Glutamatergic neuron (in vitro differentiated cells): ENCODE results near the gene TMEM132C. TPM values are rescaled to one million over a fixed set of nuclear protein-coding genes. Genes with fewer than 3 reads are reported as not detected.

Experiments used
- DNase-seq: peaks from one replicate; pipeline ENCODE4 v3.0.0; 2022
- H3K27ac Mint-ChIP-seq: one replicate; pipeline ENCODE4 v1.8.0; 2020; ENCODE audit warnings: mild to moderate bottlenecking, mixed read lengths, inconsistent platforms; ENCODE audit not compliant: unreplicated experiment
- H3K27me3 Mint-ChIP-seq: one replicate; pipeline ENCODE4 v1.8.0; 2020; ENCODE audit warnings: mild to moderate bottlenecking, moderate library complexity, mixed read lengths, inconsistent platforms; ENCODE audit not compliant: unreplicated experiment
- H3K36me3 Mint-ChIP-seq: one replicate; pipeline ENCODE4 v1.8.0; 2020; ENCODE audit warnings: mild to moderate bottlenecking, mixed read lengths, inconsistent platforms; ENCODE audit not compliant: unreplicated experiment
- H3K4me1 Mint-ChIP-seq: one replicate; pipeline ENCODE4 v1.8.0; 2020; ENCODE audit warnings: mild to moderate bottlenecking, low read depth, mixed read lengths, inconsistent platforms; ENCODE audit not compliant: unreplicated experiment
- H3K4me3 Mint-ChIP-seq: one replicate; pipeline ENCODE4 v1.8.0; 2020; ENCODE audit warnings: mild to moderate bottlenecking, mixed read lengths, inconsistent platforms; ENCODE audit not compliant: unreplicated experiment
- H3K9me3 Mint-ChIP-seq: one replicate; pipeline ENCODE4 v1.8.0; 2020; ENCODE audit warnings: mild to moderate bottlenecking, moderate library complexity, mixed read lengths, inconsistent platforms; ENCODE audit not compliant: unreplicated experiment
- CTCF ChIP-seq: fragments of 200-600 bp; sonication (generic); IDR thresholded peaks from one replicate; pipeline ENCODE4 v1.5.0; 2021; ENCODE audit not compliant: partially characterized antibody, unreplicated experiment
- total RNA-seq: library from RNA; stranded (reverse); fragmentation: NEBNext Ultra II Directional; extraction: Animal tissue kit (Norgen Biotek cat#: 25700); gene quantifications from one replicate; pipeline ENCODE4 v1.2.1, GENCODE V29; 2021; ENCODE audit not compliant: unreplicated experiment

TMEM132C gene
- total RNA-seq, 1 donor from 2014 or later, result 8.0 TPM

GRCh38 chr12:128695697-128696096 lies 428.7 kb downstream of the TMEM132C start:
- H3K27me3 Mint-ChIP-seq, result peaks cover under 1% of the 10 kb centered on the region
- peaks cover 8% of the 10 kb centered on the region for H3K9me3 Mint-ChIP-seq
- no peak overlapping the region for H3K27ac Mint-ChIP-seq
- no peak overlapping the region for H3K4me3 Mint-ChIP-seq
- no peak for DNase-seq
- no peak for TF ChIP-seq CTCF
- peaks cover 1% of the 10 kb centered on the region for H3K4me1 Mint-ChIP-seq
- H3K36me3 Mint-ChIP-seq, result peaks cover 10% of the 10 kb centered on the region

DNA sequence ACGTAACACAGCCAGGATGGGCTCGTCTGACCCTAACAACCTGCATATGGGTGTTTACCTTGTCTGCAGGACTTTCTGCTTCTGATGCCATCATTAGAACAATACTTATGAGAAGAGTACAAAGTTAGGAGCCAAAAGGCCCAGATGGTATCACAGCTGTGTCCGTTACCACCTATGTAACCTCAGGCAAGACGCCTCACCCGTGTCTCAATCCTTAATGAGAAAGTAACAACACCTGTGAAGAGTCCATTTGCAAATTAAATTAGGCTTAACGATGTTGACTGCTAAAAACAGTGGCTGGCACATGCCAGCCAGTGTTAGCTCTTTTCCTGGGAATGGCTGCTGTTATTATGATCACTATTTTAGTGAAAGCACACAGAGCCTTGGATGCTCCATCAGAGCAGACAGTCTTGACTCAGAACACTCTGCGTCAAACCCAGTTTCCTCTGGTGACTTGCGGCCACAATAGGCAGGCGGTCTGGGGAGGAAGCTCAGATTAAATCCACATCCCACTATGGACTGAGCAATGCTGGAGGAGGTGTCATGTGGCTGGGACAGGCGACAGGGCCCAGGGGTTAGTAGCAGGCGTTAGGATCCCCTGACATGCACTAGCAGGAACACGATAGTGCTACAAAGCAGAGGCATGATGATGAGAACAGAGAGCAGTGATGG lies 431.5 kb downstream of the TMEM132C start:
- H3K27me3 Mint-ChIP-seq, result no peaks in the 10 kb centered on the region
- peaks cover 8% of the 10 kb centered on the region for H3K9me3 Mint-ChIP-seq
- H3K27ac Mint-ChIP-seq, result no peak overlapping the region
- DNase-seq, result no peak
- peaks cover 21% of the 10 kb centered on the region for H3K36me3 Mint-ChIP-seq
- H3K4me3 Mint-ChIP-seq, result no peak overlapping the region
- H3K4me1 Mint-ChIP-seq, result no peaks in the 10 kb centered on the region
- no peak for TF ChIP-seq CTCF

- H3K27ac Mint-ChIP-seq, result no peak overlapping the region
- peaks cover 21% of the 10 kb centered on the region for H3K36me3 Mint-ChIP-seq
- no peak overlapping the region for H3K4me3 Mint-ChIP-seq
- no peak for TF ChIP-seq CTCF
- H3K4me1 Mint-ChIP-seq, result no peaks in the 10 kb centered on the region
- DNase-seq, result no peak
- H3K9me3 Mint-ChIP-seq, result peaks cover 8% of the 10 kb centered on the region
- no peaks in the 10 kb centered on the region for H3K27me3 Mint-ChIP-seq
Observed at GRCh38 chr12:128699106-128699505, 432.1 kb downstream of the TMEM132C start.

DNA sequence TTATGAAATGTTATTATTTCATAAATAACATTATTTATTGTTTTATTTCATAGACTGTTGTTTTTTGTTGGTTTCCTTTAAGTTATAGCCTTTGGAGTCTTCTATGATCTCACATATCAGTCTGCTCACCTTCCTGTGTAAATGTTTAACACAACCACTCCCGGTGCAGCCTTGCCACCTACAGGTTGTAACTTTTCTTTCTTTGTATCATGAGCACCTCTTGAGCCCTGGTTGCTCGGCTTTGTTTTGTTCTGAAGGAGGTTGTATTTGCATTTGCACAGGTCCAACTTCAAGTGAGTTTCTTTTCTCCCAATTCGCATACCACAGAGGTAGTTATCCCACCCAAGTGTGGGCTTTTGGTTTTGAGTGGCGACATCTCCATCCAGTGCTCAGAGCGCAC lies 435.4 kb downstream of the TMEM132C start:
- H3K36me3 Mint-ChIP-seq, result peaks cover 21% of the 10 kb centered on the region
- no peak for TF ChIP-seq CTCF
- H3K27me3 Mint-ChIP-seq, result no peaks in the 10 kb centered on the region
- H3K4me3 Mint-ChIP-seq, result no peak overlapping the region
- peaks cover 10% of the 10 kb centered on the region for H3K9me3 Mint-ChIP-seq
- no peak overlapping the region for H3K27ac Mint-ChIP-seq
- no peak for DNase-seq
- H3K4me1 Mint-ChIP-seq, result no peaks in the 10 kb centered on the region

DNA sequence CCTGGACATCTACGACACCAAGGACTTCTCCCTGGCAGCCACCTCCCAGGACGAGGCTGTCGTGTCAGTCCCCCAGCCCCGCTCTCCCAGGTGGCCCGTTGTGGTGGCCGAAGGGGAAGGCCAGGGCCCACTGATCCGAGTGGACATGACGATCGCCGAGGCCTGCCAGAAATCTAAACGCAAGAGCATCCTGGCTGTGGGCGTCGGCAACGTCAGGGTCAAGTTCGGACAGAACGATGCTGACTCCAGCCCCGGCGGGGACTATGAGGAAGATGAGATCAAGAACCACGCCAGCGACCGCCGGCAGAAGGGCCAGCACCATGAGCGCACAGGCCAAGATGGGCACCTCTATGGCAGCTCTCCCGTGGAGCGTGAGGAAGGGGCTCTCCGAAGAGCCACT lies 438.2 kb downstream of the TMEM132C start:
- TF ChIP-seq CTCF, result no peak
- no peak overlapping the region for H3K4me3 Mint-ChIP-seq
- no peaks in the 10 kb centered on the region for H3K27me3 Mint-ChIP-seq
- H3K4me1 Mint-ChIP-seq, result no peaks in the 10 kb centered on the region
- H3K9me3 Mint-ChIP-seq, result peaks cover 5% of the 10 kb centered on the region
- H3K36me3 Mint-ChIP-seq, result peaks cover 14% of the 10 kb centered on the region
- no peak overlapping the region for H3K27ac Mint-ChIP-seq
- no peak for DNase-seq
